ENCODE results near the gene TBL3. TPM values are rescaled to one million over a fixed set of nuclear protein-coding genes. Genes with fewer than 3 reads are reported as not detected.

The TBL3 gene
- total and polyA plus RNA-seq, 2 of the 8 experiments (the other 6 are each of a cell fraction or from before 2014, with no cell fraction given), result 65.8 to 137 TPM

- TF ChIP-seq RFX5 (IDR thresholded peaks at IDR 0.05; ENCODE audit: borderline replicate concordance, low read depth, low read length), result no peak
These were observed 45.6 kb upstream of the TBL3 start (continued) for GRCh38 chr16:1926271-1926670.

All from H1 (cell line).